GM19099 (cell line): ENCODE measurements around the gene SHISA9.

ENCODE experiments used
- POLR2A ChIP-seq: IDR thresholded peaks from 3 replicates; pipeline ENCODE4 v1.6.1; 2011; ENCODE audit warnings: low read depth; ENCODE audit not compliant: insufficient read length; ENCODE audit errors: extremely low read depth

SHISA9 gene

GRCh38 chr16:13245713-13246377 is 344.4 kb downstream of the SHISA9 start:
- no peak for TF ChIP-seq POLR2A

- TF ChIP-seq POLR2A, result no peak
Observed at GRCh38 chr16:13254998-13255614, 353.7 kb downstream of the SHISA9 start.

GRCh38 chr16:13262270-13263090 is 361.1 kb downstream of the SHISA9 start:
- TF ChIP-seq POLR2A, result no peak

GRCh38 chr16:13264749-13265552 is 363.6 kb downstream of the SHISA9 start:
- TF ChIP-seq POLR2A, result no peak

GRCh38 chr16:13269359-13269758 is 368.0 kb downstream of the SHISA9 start:
- no peak for TF ChIP-seq POLR2A

- no peak for TF ChIP-seq POLR2A
Observed at GRCh38 chr16:13269905-13270528, 368.6 kb downstream of the SHISA9 start.

- no peak for TF ChIP-seq POLR2A
Observed at GRCh38 chr16:13270602-13271001, 369.2 kb downstream of the SHISA9 start.

- TF ChIP-seq POLR2A, result no peak
Observed at GRCh38 chr16:13289515-13289914, 388.1 kb downstream of the SHISA9 start.
